ENCODE data around the gene SNED1.

Gene SNED1

GRCh38 chr2:241017228-241017940 lies 19.0 kb downstream of the SNED1 start:
- POLR2A ChIA-PET, result no interaction called here

GRCh38 chr2:241018051-241018891 lies 19.9 kb downstream of the SNED1 start:
- no peak for DNase-seq (ENCODE audit: extremely low spot score)
- TF ChIP-seq CTCF (IDR thresholded peaks at IDR 0.05; ENCODE audit: control extremely low read depth, extremely low read depth, low read depth, missing control alignments), result no peak
- CTCF ChIA-PET, result no interaction called here
- POLR2A ChIA-PET, result no interaction called here

More at GRCh38 chr2:241017228-241017940, 19.0 kb downstream of the SNED1 start:
- CTCF ChIA-PET, result no interaction called here
- no peak for TF ChIP-seq CTCF (IDR thresholded peaks at IDR 0.05; ENCODE audit: control extremely low read depth, extremely low read depth, low read depth, missing control alignments)
- DNase-seq (ENCODE audit: extremely low spot score), result no peak

GRCh38 chr2:241019441-241020139 lies 21.2 kb downstream of the SNED1 start:
- no peak for TF ChIP-seq CTCF (IDR thresholded peaks at IDR 0.05; ENCODE audit: control extremely low read depth, extremely low read depth, low read depth, missing control alignments)
- ChIA-PET CTCF (no interaction called here), POLR2A (no interaction called here)
- DNase-seq (ENCODE audit: extremely low spot score), result no peak

- TF ChIP-seq CTCF (IDR thresholded peaks at IDR 0.05; ENCODE audit: control extremely low read depth, extremely low read depth, low read depth, missing control alignments), result no peak
- CTCF ChIA-PET, result interaction anchor here (1.4 kb wide), 1 partner anchor 11 kb away, joined by 3 read pairs; no protein-coding TSS in a partner anchor
- POLR2A ChIA-PET, result no interaction called here
- no peak for DNase-seq (ENCODE audit: extremely low spot score)
These were observed 21.8 kb downstream of the SNED1 start for GRCh38 chr2:241020201-241020600.

- CTCF ChIA-PET, result interaction anchor here (1.4 kb wide), 1 partner anchor 10 kb away, joined by 3 read pairs; no protein-coding TSS in a partner anchor
These were observed 22.3 kb downstream of the SNED1 start for GRCh38 chr2:241020629-241021190.

More at GRCh38 chr2:241020629-241021190, 22.3 kb downstream of the SNED1 start:
- no peak for DNase-seq (ENCODE audit: extremely low spot score)
- POLR2A ChIA-PET, result no interaction called here
- TF ChIP-seq CTCF (IDR thresholded peaks at IDR 0.05; ENCODE audit: control extremely low read depth, extremely low read depth, low read depth, missing control alignments), result no peak
